ENCODE results near the gene SMAD1. TPM values are rescaled to one million over a fixed set of nuclear protein-coding genes. Genes with fewer than 3 reads are reported as not detected.

SMAD1 gene
- total and polyA plus RNA-seq, 2 of the 4 experiments (the other 2 are of a cell fraction), result 11.6 to 17.6 TPM

DNA sequence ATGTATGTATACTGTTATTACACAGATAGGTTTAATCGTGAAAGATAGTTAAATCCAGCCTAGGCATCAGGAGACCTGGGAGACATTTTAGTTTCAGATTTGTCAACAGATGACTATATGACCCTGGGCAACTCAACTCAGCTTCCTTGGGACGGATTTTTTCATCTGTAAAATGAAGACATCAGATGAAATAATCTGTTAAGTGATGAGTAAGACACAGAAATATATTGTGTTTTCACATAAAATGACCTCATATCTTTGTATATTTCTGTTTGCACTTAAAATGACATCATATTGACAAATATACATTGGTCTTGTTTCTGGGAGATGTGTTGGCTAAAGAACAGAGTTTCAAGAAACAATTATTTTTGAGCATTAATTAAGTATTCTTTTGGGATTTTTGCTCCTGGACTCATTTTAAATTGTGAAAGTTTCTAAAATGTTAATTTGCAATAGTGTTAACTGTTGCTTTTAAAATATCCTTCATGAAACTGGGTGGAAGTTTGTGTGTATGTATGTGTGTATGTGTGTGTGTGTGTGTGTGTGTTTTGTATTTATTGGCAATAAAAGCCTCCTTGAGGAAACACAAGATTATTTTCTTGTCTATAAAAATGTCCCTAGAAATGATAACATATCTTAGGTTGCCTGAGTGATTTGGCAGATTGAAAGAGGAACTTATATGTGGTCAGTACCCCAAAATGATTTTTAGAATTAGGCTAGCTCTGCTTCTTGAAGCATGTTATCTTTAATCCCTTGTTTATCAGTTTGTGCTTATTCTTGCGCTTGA, 108.5 kb downstream of the SMAD1 start:
- dilution Hi-C loops (cut with HindIII; ENCODE audit: low sequenced_read_pairs, unreplicated experiment), result no loop called here
- H2BK20ac ChIP-seq (ENCODE audit: low read depth, low read length), result no peak overlapping the region
- intact Hi-C loops (cut with micrococcal nuclease), result no loop called here
- no peak overlapping the region for H4K5ac ChIP-seq (ENCODE audit: low read depth, low read length)
- H3K9me1 ChIP-seq (ENCODE audit: insufficient read depth, low read length), result no peaks in the 10 kb centered on the region
- H3K56ac ChIP-seq (ENCODE audit: extremely low read depth, insufficient read depth, low read length), result no peak overlapping the region
- TF ChIP-seq, protein P1, sequence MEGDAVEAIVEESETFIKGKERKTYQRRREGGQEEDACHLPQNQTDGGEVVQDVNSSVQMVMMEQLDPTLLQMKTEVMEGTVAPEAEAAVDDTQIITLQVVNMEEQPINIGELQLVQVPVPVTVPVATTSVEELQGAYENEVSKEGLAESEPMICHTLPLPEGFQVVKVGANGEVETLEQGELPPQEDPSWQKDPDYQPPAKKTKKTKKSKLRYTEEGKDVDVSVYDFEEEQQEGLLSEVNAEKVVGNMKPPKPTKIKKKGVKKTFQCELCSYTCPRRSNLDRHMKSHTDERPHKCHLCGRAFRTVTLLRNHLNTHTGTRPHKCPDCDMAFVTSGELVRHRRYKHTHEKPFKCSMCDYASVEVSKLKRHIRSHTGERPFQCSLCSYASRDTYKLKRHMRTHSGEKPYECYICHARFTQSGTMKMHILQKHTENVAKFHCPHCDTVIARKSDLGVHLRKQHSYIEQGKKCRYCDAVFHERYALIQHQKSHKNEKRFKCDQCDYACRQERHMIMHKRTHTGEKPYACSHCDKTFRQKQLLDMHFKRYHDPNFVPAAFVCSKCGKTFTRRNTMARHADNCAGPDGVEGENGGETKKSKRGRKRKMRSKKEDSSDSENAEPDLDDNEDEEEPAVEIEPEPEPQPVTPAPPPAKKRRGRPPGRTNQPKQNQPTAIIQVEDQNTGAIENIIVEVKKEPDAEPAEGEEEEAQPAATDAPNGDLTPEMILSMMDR (conservative IDR thresholded peaks at IDR 0.05; ENCODE audit: low read depth, low read length), result no peak
- no peak for TF ChIP-seq POLR2A (IDR thresholded peaks at IDR 0.05; ENCODE audit: low read depth, low read length)
- TF ChIP-seq, protein P2, sequence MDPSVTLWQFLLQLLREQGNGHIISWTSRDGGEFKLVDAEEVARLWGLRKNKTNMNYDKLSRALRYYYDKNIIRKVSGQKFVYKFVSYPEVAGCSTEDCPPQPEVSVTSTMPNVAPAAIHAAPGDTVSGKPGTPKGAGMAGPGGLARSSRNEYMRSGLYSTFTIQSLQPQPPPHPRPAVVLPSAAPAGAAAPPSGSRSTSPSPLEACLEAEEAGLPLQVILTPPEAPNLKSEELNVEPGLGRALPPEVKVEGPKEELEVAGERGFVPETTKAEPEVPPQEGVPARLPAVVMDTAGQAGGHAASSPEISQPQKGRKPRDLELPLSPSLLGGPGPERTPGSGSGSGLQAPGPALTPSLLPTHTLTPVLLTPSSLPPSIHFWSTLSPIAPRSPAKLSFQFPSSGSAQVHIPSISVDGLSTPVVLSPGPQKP (IDR thresholded peaks at IDR 0.05; ENCODE audit: borderline replicate concordance, low read depth, low read length), result no peak
- TF ChIP-seq FOS (IDR thresholded peaks at IDR 0.05; ENCODE audit: low read depth, low read length), result no peak
- no peak for TF ChIP-seq NFE2L2 (IDR thresholded peaks at IDR 0.05; ENCODE audit: low read depth, low read length)
- TF ChIP-seq CHD1 (IDR thresholded peaks at IDR 0.05; ENCODE audit: low read depth, low read length), result no peak
- no peak for TF ChIP-seq CEBPB (IDR thresholded peaks at IDR 0.05; ENCODE audit: low read depth, low read length)
- TF ChIP-seq MAFK (IDR thresholded peaks at IDR 0.05; ENCODE audit: low read depth, low read length), result no peak
- TF ChIP-seq SMC3 (IDR thresholded peaks at IDR 0.05; ENCODE audit: low read depth, low read length), result no peak
- TF ChIP-seq, protein P3, sequence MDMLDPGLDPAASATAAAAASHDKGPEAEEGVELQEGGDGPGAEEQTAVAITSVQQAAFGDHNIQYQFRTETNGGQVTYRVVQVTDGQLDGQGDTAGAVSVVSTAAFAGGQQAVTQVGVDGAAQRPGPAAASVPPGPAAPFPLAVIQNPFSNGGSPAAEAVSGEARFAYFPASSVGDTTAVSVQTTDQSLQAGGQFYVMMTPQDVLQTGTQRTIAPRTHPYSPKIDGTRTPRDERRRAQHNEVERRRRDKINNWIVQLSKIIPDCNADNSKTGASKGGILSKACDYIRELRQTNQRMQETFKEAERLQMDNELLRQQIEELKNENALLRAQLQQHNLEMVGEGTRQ (IDR thresholded peaks at IDR 0.05; ENCODE audit: low read depth, low read length), result no peak
- no peak for TF ChIP-seq MXI1 (IDR thresholded peaks at IDR 0.05; ENCODE audit: borderline replicate concordance, low read depth, low read length)
- no peak for TF ChIP-seq RAD21 (IDR thresholded peaks at IDR 0.05; ENCODE audit: low read length)
- BruUV-seq (replicated peaks), result no TSS peak
- H3K79me1 ChIP-seq (ENCODE audit: low read depth in 1 of 2, low read length in 2 of 2), result no peaks in the 10 kb centered on the region
- H2BK120ac ChIP-seq (ENCODE audit: low read depth, low read length), result no peak overlapping the region
- CTCF ChIA-PET, result no interaction called here
- peaks cover 13% of the 10 kb centered on the region for H3K27me3 ChIP-seq (ENCODE audit: control insufficient read depth, insufficient read depth, low read length)
- H4K20me1 ChIP-seq (ENCODE audit: insufficient read depth, low read length), result no peaks in the 10 kb centered on the region
- H2AFZ ChIP-seq (replicated peaks; ENCODE audit: low read length, poor library complexity), result no peak overlapping the region
- no peak overlapping the region for H2AK5ac ChIP-seq (ENCODE audit: low read depth, low read length)
- H3K4ac ChIP-seq (ENCODE audit: low read depth, low read length), result no peak overlapping the region
- no peak overlapping the region for H4K91ac ChIP-seq (ENCODE audit: insufficient read depth, low read depth, low read length)
- no peak overlapping the region for H3K23ac ChIP-seq (ENCODE audit: low read depth, low read length)
- no peak overlapping the region for H3K9ac ChIP-seq (ENCODE audit: low read depth, low read length)
- no peak overlapping the region for H2AK9ac ChIP-seq (replicated peaks; ENCODE audit: low read depth, low read length, poor library complexity)
- no peak for DNase-seq
- H3K14ac ChIP-seq (replicated peaks; ENCODE audit: low read depth, low read length), result no peak overlapping the region
- POLR2A ChIA-PET (ENCODE audit: unreplicated experiment), result no interaction called here
- H2BK15ac ChIP-seq (ENCODE audit: low read depth, low read length), result no peak overlapping the region
- H2BK5ac ChIP-seq (ENCODE audit: low read depth, low read length, poor library complexity, severe bottlenecking), result no peak overlapping the region
- no peaks in the 10 kb centered on the region for H3K36me3 ChIP-seq (ENCODE audit: control insufficient read depth, insufficient read depth, low read length)
- in situ Hi-C loops (cut with MboI; ENCODE audit: low sequenced_read_pairs), result loop anchor here (25.0 kb wide), 1 partner anchor 1403 kb away; no protein-coding TSS in a partner anchor
- no peaks in the 10 kb centered on the region for H3K9me3 ChIP-seq (ENCODE audit: control insufficient read depth, insufficient read depth, low read length)
- ATAC-seq (ENCODE audit: low read depth), result no peak
- no peaks in the 10 kb centered on the region for H3K4me1 ChIP-seq (ENCODE audit: control insufficient read depth, insufficient read depth, low read length)
- H4K8ac ChIP-seq (ENCODE audit: low read depth in 2 of 2, low read length in 2 of 2), result no peak overlapping the region
- H3K18ac ChIP-seq (ENCODE audit: low read depth, low read length), result no peak overlapping the region
- H3K4me3 ChIP-seq (ENCODE audit: insufficient read depth, low read depth, low read length), result no peak overlapping the region
- no peak overlapping the region for H3K27ac ChIP-seq (ENCODE audit: insufficient read depth, low read length)
- no CpG with 5 or more reads among the region's 3 CpGs for WGBS, 2 experiments (ENCODE audit: extremely low coverage in 2 of 2, insufficient read length in 1 of 2)
- no peak overlapping the region for H3K4me2 ChIP-seq (ENCODE audit: low read depth, low read length)
